H1 (cell line): ENCODE data around the gene TYMS. TPM values are rescaled to one million over a fixed set of nuclear protein-coding genes. Genes with fewer than 3 reads are reported as not detected.

ENCODE experiments used
- CTCF ChIA-PET: fragments of 300-600 bp; sonication (Branson Sonifier 250); formaldehyde crosslinking; loops from one replicate; lab custom pipeline; 2021; ENCODE audit not compliant: partially characterized antibody; lab: Charles Lee
- POLR2A ChIA-PET: fragments of 300-600 bp; sonication (Branson Sonifier 250); formaldehyde crosslinking; loops from one replicate; lab custom pipeline; 2021; ENCODE audit warnings: inconsistent platforms; ENCODE audit not compliant: partially characterized antibody; lab: Charles Lee
- DNase-seq, 2 experiments: peaks; one replicate each; pipeline versions ENCODE4 v3.0.0 to v3.0.0-alpha.2; 2010 to 2022; ENCODE audit warnings: low spot score in 2 of 2, low read depth in 1 of 2, mixed read lengths in 1 of 2
- FAIRE-seq: peaks from 2 replicates; lab custom pipeline; 2011; peaks lifted over from hg19 to GRCh38; lab: Jason Lieb, UNC
- H2AFZ ChIP-seq: 2 replicates; pipeline ENCODE4 v1.8.1; 2012; ENCODE audit warnings: low read length, inconsistent platforms
- H2AK5ac ChIP-seq: 2 replicates; pipeline ENCODE4 v1.6.1; 2013; ENCODE audit warnings: low read depth, low read length
- H2BK120ac ChIP-seq: replicated peaks from 2 replicates; pipeline ENCODE3; 2013; ENCODE audit warnings: low read depth, low read length, inconsistent platforms
- H2BK12ac ChIP-seq: 2 replicates; pipeline ENCODE4 v1.6.1; 2013; ENCODE audit warnings: low read depth, low read length
- H2BK15ac ChIP-seq: 2 replicates; pipeline ENCODE4 v1.6.1; 2013; ENCODE audit warnings: low read length
- H2BK20ac ChIP-seq: 2 replicates; pipeline ENCODE4 v1.6.1; 2013; ENCODE audit warnings: low read length
- H2BK5ac ChIP-seq: 2 replicates; pipeline ENCODE4 v1.6.1; 2013; ENCODE audit warnings: low read depth, low read length
- H3K14ac ChIP-seq: 2 replicates; pipeline ENCODE4 v1.6.1; 2013; ENCODE audit warnings: inconsistent platforms; ENCODE audit not compliant: insufficient read length
- H3K18ac ChIP-seq: 2 replicates; pipeline ENCODE4 v1.6.1; 2013; ENCODE audit warnings: low read length; ENCODE audit errors: extremely low read depth
- H3K23ac ChIP-seq: 2 replicates; pipeline ENCODE4 v1.6.1; 2013; ENCODE audit warnings: inconsistent platforms; ENCODE audit not compliant: insufficient read length
- H3K23me2 ChIP-seq: 2 replicates; pipeline ENCODE4 v1.6.1; 2013; ENCODE audit warnings: low read depth, low read length
- H3K27ac ChIP-seq: 2 replicates; pipeline ENCODE4 v1.6.1; 2011; ENCODE audit warnings: low read depth, low read length, inconsistent platforms
- H3K27me3 ChIP-seq, 4 experiments: replicated peaks in 1 of 4; 1 replicate in 1 of 4; 2 replicates in 3 of 4; pipeline versions ENCODE4 v1.6.1 to v1.8.1; 2011 to 2013; ENCODE audit warnings: low read length in 3 of 4, mild to moderate bottlenecking in 3 of 4, inconsistent platforms in 2 of 4, mixed read lengths in 2 of 4, moderate library complexity in 1 of 4; ENCODE audit not compliant: control insufficient read depth in 3 of 4, insufficient read depth in 3 of 4; ENCODE audit errors: extremely low read depth in 1 of 4
- H3K36me3 ChIP-seq, 4 experiments: 2 replicates each; pipeline versions ENCODE4 v1.6.1 to v1.8.1; 2011 to 2013; ENCODE audit warnings: mild to moderate bottlenecking in 4 of 4, low read length in 3 of 4, moderate library complexity in 2 of 4, control low read depth in 1 of 4, inconsistent platforms in 1 of 4; ENCODE audit not compliant: insufficient read depth in 4 of 4, control insufficient read depth in 2 of 4
- H3K4ac ChIP-seq: replicated peaks from 2 replicates; pipeline ENCODE3; 2013; ENCODE audit warnings: low read length, low read depth, mixed read lengths, inconsistent platforms; ENCODE audit not compliant: insufficient read length
- H3K4me1 ChIP-seq, 4 experiments: replicated peaks in 1 of 4; 1 replicate in 1 of 4; 2 replicates in 3 of 4; pipeline versions ENCODE4 v1.6.1 to v1.8.1; 2011 to 2013; ENCODE audit warnings: low read length in 3 of 4, inconsistent platforms in 2 of 4, mixed read lengths in 1 of 4; ENCODE audit not compliant: insufficient read depth in 4 of 4, control insufficient read depth in 3 of 4
- H3K4me2 ChIP-seq, 2 experiments: 2 replicates each; pipeline versions ENCODE4 v1.6.1 to v1.8.1; 2011 to 2013; ENCODE audit warnings: low read depth in 2 of 2, low read length in 2 of 2, control low read depth in 1 of 2, inconsistent platforms in 1 of 2, mild to moderate bottlenecking in 1 of 2; ENCODE audit not compliant: insufficient read depth in 1 of 2
- H3K4me3 ChIP-seq, 4 experiments: fragments of 200-600, 300-600 bp in 1 of 4; sonication (generic), shearing (Covaris generic), sonication (Bioruptor Twin) in 1 of 4; 2 replicates each; pipeline versions ENCODE4 v1.5.1 to v1.8.1; 2011 to 2016; ENCODE audit warnings: low read length in 4 of 4, low read depth in 3 of 4, control low read depth in 2 of 4, inconsistent platforms in 2 of 4, mild to moderate bottlenecking in 2 of 4, mixed read lengths in 1 of 4, moderate library complexity in 1 of 4; ENCODE audit not compliant: insufficient read depth in 2 of 4; ENCODE audit errors: extremely low read depth in 1 of 4
- H3K56ac ChIP-seq: replicated peaks from 2 replicates; pipeline ENCODE3; 2013; ENCODE audit warnings: low read depth, mild to moderate bottlenecking, mixed read lengths, low read length, inconsistent platforms; ENCODE audit not compliant: insufficient read length
- H3K79me1 ChIP-seq: 2 replicates; pipeline ENCODE4 v1.6.1; 2013; ENCODE audit warnings: low read depth, low read length, control low read depth
- H3K79me2 ChIP-seq, 2 experiments: 2 replicates each; pipeline versions ENCODE4 v1.6.1 to v1.8.1; 2012 to 2013; ENCODE audit warnings: low read length in 2 of 2, mild to moderate bottlenecking in 2 of 2, inconsistent platforms in 1 of 2; ENCODE audit not compliant: insufficient read depth in 2 of 2, control insufficient read depth in 1 of 2
- H3K9ac ChIP-seq, 4 experiments: replicated peaks in 1 of 4; 1 replicate in 1 of 4; 2 replicates in 3 of 4; pipeline versions ENCODE4 v1.6.1 to v1.8.1; 2011 to 2013; ENCODE audit warnings: low read depth in 3 of 4, low read length in 3 of 4, control low read depth in 2 of 4, mild to moderate bottlenecking in 2 of 4, moderate library complexity in 2 of 4, inconsistent platforms in 1 of 4; ENCODE audit errors: extremely low read depth in 1 of 4
- H3K9me3 ChIP-seq, 2 experiments: 2 replicates each; pipeline versions ENCODE4 v1.6.1 to v1.8.1; 2012 to 2013; ENCODE audit warnings: mild to moderate bottlenecking in 2 of 2, moderate library complexity in 2 of 2, control low read depth in 1 of 2, inconsistent platforms in 1 of 2, low read depth in 1 of 2, low read length in 1 of 2, mixed read lengths in 1 of 2; ENCODE audit not compliant: insufficient read depth in 2 of 2
- H4K20me1 ChIP-seq, 2 experiments: replicated peaks in 1 of 2; 2 replicates each; pipeline versions ENCODE3 to v1.8.1; 2011 to 2013; ENCODE audit warnings: inconsistent platforms in 2 of 2, low read length in 2 of 2, mild to moderate bottlenecking in 1 of 2; ENCODE audit not compliant: insufficient read depth in 2 of 2, control insufficient read depth in 1 of 2
- H4K5ac ChIP-seq: 2 replicates; pipeline ENCODE4 v1.6.1; 2013; ENCODE audit warnings: low read length, low read depth, mixed read lengths, inconsistent platforms; ENCODE audit not compliant: insufficient read length
- H4K8ac ChIP-seq: 2 replicates; pipeline ENCODE4 v1.8.0; 2013; ENCODE audit warnings: mild to moderate bottlenecking, moderate library complexity, low read length, inconsistent platforms; ENCODE audit not compliant: insufficient read depth; ENCODE audit errors: extremely low read depth
- H4K91ac ChIP-seq: replicated peaks from 2 replicates; pipeline ENCODE3; 2013; ENCODE audit warnings: low read length, mixed read lengths, inconsistent platforms; ENCODE audit not compliant: insufficient read length
- BACH1 ChIP-seq: IDR thresholded peaks from 2 replicates; pipeline ENCODE4 v1.6.1; 2012; ENCODE audit warnings: low read length, improper control_type of control experiment
- CREB1 ChIP-seq: IDR thresholded peaks from 2 replicates; pipeline ENCODE4 v1.6.1; 2012; ENCODE audit warnings: inconsistent platforms
- HDAC2 ChIP-seq, 2 experiments: fragments of 300-600 bp in 1 of 2; sonication (generic) in 1 of 2; IDR thresholded peaks; 2 replicates each; pipeline ENCODE4 v1.6.1; 2011 to 2012; ENCODE audit warnings: low read depth in 2 of 2, low read length in 2 of 2, mild to moderate bottlenecking in 2 of 2, moderate library complexity in 2 of 2, borderline replicate concordance in 1 of 2, inconsistent platforms in 1 of 2
- RAD21 ChIP-seq, 2 experiments: IDR thresholded peaks in 1 of 2; conservative IDR thresholded peaks in 1 of 2; 2 replicates each; pipeline ENCODE4 v1.6.1; 2011; ENCODE audit warnings: low read depth in 2 of 2, low read length in 2 of 2, improper control_type of control experiment in 1 of 2, inconsistent platforms in 1 of 2, mild to moderate bottlenecking in 1 of 2, moderate library complexity in 1 of 2
- SAP30 ChIP-seq: fragments of 300-600 bp; sonication (generic); IDR thresholded peaks from 2 replicates; pipeline ENCODE4 v1.7.1; 2012; ENCODE audit warnings: low read length, moderate library complexity, mild to moderate bottlenecking, inconsistent platforms; ENCODE audit not compliant: insufficient read depth, insufficient replicate concordance
- SP2 ChIP-seq: IDR thresholded peaks from 2 replicates; pipeline ENCODE4 v1.6.1; 2012; ENCODE audit warnings: mild to moderate bottlenecking, low read length, inconsistent platforms
- WGBS, 2 experiments: shearing (Covaris generic) in 1 of 2; methylation state at CpG; one replicate each; pipeline versions ENCODE4 v1.1.6 to v1.1.7; 2013 to 2015; ENCODE audit warnings: low lambda C conversion rate in 2 of 2, mixed read lengths in 2 of 2, inconsistent platforms in 1 of 2, low coverage in 1 of 2, missing lambda C conversion rate in 1 of 2; ENCODE audit not compliant: insufficient replicate concordance in 2 of 2, insufficient coverage in 1 of 2, insufficient read length in 1 of 2; ENCODE audit errors: extremely low coverage in 1 of 2, missing lambda C conversion rate in 1 of 2; 5-methylcytosine and 5-hydroxymethylcytosine counted together
- polyA plus RNA-seq, 7 experiments: library from polyadenylated mRNA; depleted of rRNA in 3 of 7; stranded (reverse) in 5 of 7; unstranded in 2 of 7; fragments of >200 nt in 5 of 7; fragments of 200-250 nt in 2 of 7; gene quantifications; 1 replicate in 5 of 7; 2 replicates in 1 of 7; 4 replicates in 1 of 7; pipeline versions ENCODE4 v1.2.1 to v1.2.3, GENCODE V29; 2011 to 2013; ENCODE audit warnings: missing spikeins in 2 of 7, mixed read lengths in 2 of 7
- total RNA-seq: library from RNA; stranded (reverse); fragmentation: NEBNext Ultra II Directional; extraction: Animal tissue kit (Norgen Biotek cat#: 25700); gene quantifications from 2 replicates; pipeline ENCODE4 v1.2.1, GENCODE V29; 2021
- TF ChIP-seq, protein P1 (sequence below): IDR thresholded peaks from 2 replicates; pipeline ENCODE4 v1.6.1; 2012; ENCODE audit warnings: inconsistent platforms

The TYMS gene
- total and polyA plus RNA-seq, 2 of the 8 experiments (the other 6 are each of a cell fraction or from before 2014, with no cell fraction given): 91.9 to 110 TPM

DNA sequence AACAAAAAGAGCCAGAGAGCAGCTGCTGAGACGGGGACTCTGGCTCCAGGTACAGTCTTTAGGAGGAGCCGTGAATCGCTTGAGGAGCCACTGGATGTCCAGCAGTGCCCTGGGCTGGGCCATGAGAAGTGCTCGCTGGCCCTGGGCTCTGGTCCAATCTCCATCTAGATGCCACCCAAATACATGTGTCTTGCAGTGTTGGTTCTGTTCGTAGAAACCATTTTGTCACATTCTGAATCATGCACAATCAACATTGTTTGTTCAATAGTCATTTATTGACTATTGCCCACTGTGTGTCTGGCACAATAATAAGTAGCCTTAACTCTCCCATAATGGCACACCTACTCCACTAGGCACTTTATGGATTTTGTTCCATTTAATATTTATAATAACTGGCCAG is 26.1 kb downstream of the TYMS start:
- Histone ChIP-seq H3K27me3 (peaks cover 0 to 4% (median 0%) of the 10 kb centered on the region in 4 experiments; a peak in 3 of 7 replicates), H2AFZ (no peak overlapping the region), H4K91ac (no peak overlapping the region), H3K18ac (no peak overlapping the region), H3K27ac (no peak overlapping the region), H3K9me3 (no peaks in the 10 kb centered on the region), H4K8ac (peak overlapping the region; percentile 36), H2BK12ac (no peak overlapping the region), H3K9ac (no peak overlapping the region), H3K23ac (no peak overlapping the region), H4K20me1 (peaks cover 6 to 10% of the 10 kb centered on the region in 2 experiments), H2BK15ac (no peak overlapping the region), H3K56ac (no peak overlapping the region), H3K79me2 (no peaks in the 10 kb centered on the region), H2BK5ac (no peak overlapping the region), H3K4me1 (peaks cover 7 to 19% (median 11%) of the 10 kb centered on the region in 4 experiments), H3K4me2 (no peak overlapping the region), H3K36me3 (peaks cover 6 to 19% (median 14%) of the 10 kb centered on the region in 4 experiments; a peak in 7 of 8 replicates), H2BK20ac (no peak overlapping the region), H2BK120ac (no peak overlapping the region), H3K14ac (no peak overlapping the region), H2AK5ac (no peak overlapping the region), H3K79me1 (no peaks in the 10 kb centered on the region), H3K4ac (no peak overlapping the region), H3K23me2 (peaks cover 2% of the 10 kb centered on the region; the same call in 1 of the 2 replicates), H3K4me3 (no peak overlapping the region), H4K5ac (no peak overlapping the region)
- DNase-seq (no peak), FAIRE-seq (no peak)
- WGBS, 2 experiments: 81% methylated on average over 5 of the region's 5 CpGs; no CpG with 5 or more reads in 1 of the 2 experiments
- ChIA-PET POLR2A (interaction anchor here (0.6 to 1.5 kb wide), 4 partner anchors 8 to 37 kb away, joined by 3 to 4 read pairs (median 4); no protein-coding TSS in a partner anchor), CTCF (interaction anchor here (0.9 to 2.6 kb wide), 5 partner anchors 11 to 148 kb away, joined by 3 to 6 read pairs (median 4); no protein-coding TSS in a partner anchor)
- TF ChIP-seq SP2: no peak
- TF ChIP-seq SAP30: no peak
- no peak for TF ChIP-seq RAD21 (IDR thresholded peaks at IDR 0.05 in 1 of 2, conservative IDR thresholded peaks at IDR 0.05 in 1 of 2; ENCODE audit: low read depth in 2 of 2, low read length in 2 of 2)
- TF ChIP-seq HDAC2 (IDR thresholded peaks at IDR 0.05; ENCODE audit: borderline replicate concordance in 1 of 2, low read depth in 2 of 2, low read length in 2 of 2): no peak
- no peak for TF ChIP-seq BACH1
- TF ChIP-seq, protein P1, sequence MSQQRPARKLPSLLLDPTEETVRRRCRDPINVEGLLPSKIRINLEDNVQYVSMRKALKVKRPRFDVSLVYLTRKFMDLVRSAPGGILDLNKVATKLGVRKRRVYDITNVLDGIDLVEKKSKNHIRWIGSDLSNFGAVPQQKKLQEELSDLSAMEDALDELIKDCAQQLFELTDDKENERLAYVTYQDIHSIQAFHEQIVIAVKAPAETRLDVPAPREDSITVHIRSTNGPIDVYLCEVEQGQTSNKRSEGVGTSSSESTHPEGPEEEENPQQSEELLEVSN: no peak
- no peak for TF ChIP-seq CREB1
